Subcutaneous abdominal adipose tissue (tissue), 5 donors: ENCODE measurements around the gene SPEM3.
"Not testable (repeated sequence)": the region's sequence is repeated elsewhere in the genome, so short reads cannot be mapped to it uniquely, and the experiment has no call there.

Experiments used
- H3K27ac ChIP-seq: one replicate; pipeline ENCODE4 v1.7.0; 2013; ENCODE audit warnings: low read depth, mild to moderate bottlenecking, inconsistent platforms, low read length, moderate library complexity
- H3K27me3 ChIP-seq, 5 donors: one replicate each; pipeline ENCODE4 v1.7.0; 2013; ENCODE audit warnings: low read length in 5 of 5, inconsistent platforms in 1 of 5; ENCODE audit not compliant: control insufficient read depth in 5 of 5, insufficient read depth in 4 of 5
- H3K36me3 ChIP-seq, 5 donors: one replicate each; pipeline ENCODE4 v1.7.0; 2013; ENCODE audit warnings: low read length in 5 of 5; ENCODE audit not compliant: control insufficient read depth in 5 of 5, insufficient read depth in 5 of 5
- H3K4me1 ChIP-seq, 5 donors: one replicate each; pipeline ENCODE4 v1.7.0; 2013; ENCODE audit warnings: low read length in 5 of 5, mild to moderate bottlenecking in 3 of 5, moderate library complexity in 1 of 5; ENCODE audit not compliant: control insufficient read depth in 5 of 5, insufficient read depth in 5 of 5
- H3K4me3 ChIP-seq, 5 donors: one replicate each; pipeline ENCODE4 v1.7.0; 2013; ENCODE audit warnings: low read length in 5 of 5, low read depth in 1 of 5
- H3K9ac ChIP-seq, 5 donors: one replicate each; pipeline ENCODE4 v1.7.0; 2013; ENCODE audit warnings: low read length in 5 of 5, mild to moderate bottlenecking in 4 of 5, moderate library complexity in 3 of 5
- H3K9me3 ChIP-seq, 5 donors: one replicate each; pipeline ENCODE4 v1.7.0; 2013; ENCODE audit warnings: low read length in 5 of 5; ENCODE audit not compliant: control insufficient read depth in 5 of 5
- donor health status: healthy.
- donor health status: healthy.
- donor health status: healthy.
- donor health status: healthy.
- donor health status: healthy.

SPEM3 gene

DNA sequence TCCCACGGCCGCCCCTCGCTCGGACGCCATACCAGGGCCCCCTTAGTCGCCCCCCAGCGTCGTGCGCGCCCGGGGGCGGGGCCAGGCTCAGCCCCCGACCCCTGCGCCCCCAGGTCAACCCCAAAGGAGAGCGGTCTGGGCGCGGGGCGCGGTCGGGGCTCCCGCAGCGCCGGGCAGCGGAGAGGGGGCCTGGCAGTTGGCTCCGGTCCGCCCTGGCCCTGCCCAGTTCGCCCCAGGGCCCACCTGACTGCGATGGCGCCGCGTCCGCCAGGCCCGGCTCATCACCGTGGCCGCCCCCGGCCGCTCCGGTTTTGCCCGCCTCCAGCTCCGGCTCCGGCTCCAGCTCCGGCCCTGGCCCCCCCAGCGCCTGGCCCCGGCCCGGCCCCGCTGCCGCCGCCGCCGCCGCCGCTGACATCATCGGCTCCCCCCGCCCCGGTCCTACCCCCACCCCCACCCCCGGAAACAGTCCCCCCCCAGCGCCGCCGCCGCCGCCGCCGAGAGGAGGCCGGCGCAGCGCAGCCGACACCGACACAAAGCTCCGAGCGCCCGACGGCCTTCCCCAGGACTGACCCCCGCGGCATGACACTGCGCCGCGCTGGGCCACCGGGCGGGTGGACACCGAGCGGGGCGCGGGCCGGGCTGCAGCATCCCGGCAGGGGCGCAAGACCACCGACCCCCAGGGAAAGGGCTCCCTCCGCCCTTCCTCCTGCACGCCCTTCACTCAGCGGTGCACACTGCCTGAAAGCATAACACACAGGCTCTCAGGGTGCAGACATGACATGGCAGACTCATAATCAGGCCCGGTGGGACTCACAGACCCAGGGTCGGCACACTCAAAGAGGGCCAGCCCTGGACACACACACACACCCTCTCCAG is 50.8 kb downstream of the SPEM3 start, which contains the start of gene ZBTB4:
TSS of gene ZBTB4 (minus strand) at position 419 of the 876 bp plus-strand sequence. CDS start 12,830 bp downstream, outside the sequence.
- Histone ChIP-seq H3K4me3 (peak within 1 kb of the TSS; percentile 81 to 99 (median 87)), H3K9me3 (no peaks in the 10 kb centered on the region), H3K27me3 (no peaks in the 10 kb centered on the region), H3K36me3 (no peaks in the 10 kb centered on the region), H3K9ac (peak within 1 kb of the TSS; percentile 83 to 95 (median 84)), H3K27ac (peak within 1 kb of the TSS; percentile 95), H3K4me1 (peaks cover 16 to 71% (median 59%) of the 10 kb centered on the region in 5 donors)

DNA sequence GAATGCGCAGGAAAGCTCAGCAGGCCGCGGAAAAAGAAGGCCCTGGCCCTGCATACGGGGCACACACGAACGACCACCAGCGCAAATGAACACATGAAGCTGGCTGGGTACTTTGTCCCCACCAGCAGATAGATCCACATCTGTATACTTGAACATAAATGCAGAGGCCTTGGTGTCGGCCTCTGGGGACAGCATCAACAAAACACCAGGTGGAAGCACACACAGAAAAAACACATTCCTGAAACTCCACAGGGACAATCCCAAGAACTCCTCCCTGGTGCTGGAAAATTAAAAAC is 51.4 kb downstream of the SPEM3 start:
- Histone ChIP-seq H3K27me3 (no peaks in the 10 kb centered on the region), H3K36me3 (no peaks in the 10 kb centered on the region), H3K4me1 (peaks cover 17 to 67% (median 60%) of the 10 kb centered on the region in 5 donors), H3K27ac (peak overlapping the region; percentile 94), H3K9ac (peak overlapping the region; percentile 60 to 88 (median 77)), H3K4me3 (peak overlapping the region; percentile 69 to 86 (median 79)), H3K9me3 (no peaks in the 10 kb centered on the region)

DNA sequence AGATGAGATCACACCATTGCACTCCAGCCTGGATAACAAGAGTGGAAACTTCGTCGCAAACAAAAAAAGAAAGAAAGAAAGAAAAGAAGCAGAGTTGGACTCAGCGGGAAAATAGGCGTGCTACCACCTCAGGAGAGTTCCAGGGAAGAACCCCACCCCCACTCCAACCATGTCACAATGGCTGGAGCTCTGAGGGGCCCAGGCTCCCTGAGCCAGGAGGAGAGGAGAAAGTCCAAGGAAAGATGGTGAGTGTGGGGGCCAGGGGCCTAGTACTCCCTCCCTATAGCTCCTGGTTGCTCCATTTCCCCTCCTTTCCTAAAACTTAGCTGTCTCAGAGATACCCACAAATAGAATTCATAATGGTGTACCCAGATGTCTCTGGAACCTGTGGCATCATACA is 52.6 kb downstream of the SPEM3 start, which contains the start of gene SLC35G6:
TSS of gene SLC35G6 (plus strand) at position 172 of the 400 bp plus-strand sequence. CDS start at position 243, 71 bp downstream.
- H3K9me3 ChIP-seq, H3K36me3 ChIP-seq, H3K27me3 ChIP-seq: not testable (repeated sequence)
- Histone ChIP-seq H3K27ac (peak within 1 kb of the TSS; percentile 94), H3K9ac (peak within 1 kb of the TSS in 2 of 5 donors; percentile 75 to 88), H3K4me3 (peak within 1 kb of the TSS in 4 of 5 donors; percentile 69 to 86 (median 76)), H3K4me1 (peaks cover 12 to 66% (median 60%) of the 10 kb centered on the region in 5 donors)

DNA sequence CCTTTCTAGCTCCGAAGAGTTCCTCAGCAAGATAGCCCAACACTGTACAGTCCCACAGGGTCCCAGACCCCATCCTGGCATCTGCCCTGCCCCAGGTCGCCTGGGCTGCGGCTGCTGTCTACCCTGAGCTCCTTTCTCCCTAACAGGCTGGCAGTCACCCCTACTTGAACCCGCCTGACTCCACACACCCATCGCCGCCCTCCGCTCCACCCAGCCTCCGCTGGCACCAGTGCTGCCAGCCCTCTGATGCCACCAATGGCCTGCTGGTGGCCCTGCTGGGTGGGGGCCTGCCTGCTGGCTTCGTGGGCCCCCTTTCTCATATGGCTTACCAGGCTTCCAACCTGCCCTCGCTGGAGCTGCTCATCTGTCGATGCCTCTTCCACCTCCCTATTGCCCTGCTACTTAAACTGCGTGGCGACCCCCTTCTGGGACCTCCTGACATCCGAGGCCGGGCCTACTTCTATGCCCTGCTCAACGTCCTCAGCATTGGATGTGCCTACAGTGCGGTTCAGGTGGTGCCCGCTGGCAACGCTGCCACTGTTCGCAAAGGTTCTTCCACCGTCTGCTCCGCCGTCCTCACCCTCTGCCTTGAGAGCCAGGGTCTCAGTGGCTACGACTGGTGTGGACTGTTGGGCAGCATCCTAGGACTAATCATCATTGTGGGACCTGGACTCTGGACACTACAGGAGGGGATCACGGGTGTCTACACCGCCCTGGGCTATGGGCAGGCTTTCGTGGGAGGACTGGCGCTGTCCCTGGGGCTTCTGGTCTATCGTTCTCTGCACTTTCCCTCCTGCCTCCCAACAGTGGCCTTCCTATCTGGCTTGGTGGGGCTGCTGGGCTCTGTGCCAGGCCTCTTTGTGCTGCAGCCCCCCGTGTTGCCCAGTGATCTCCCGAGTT is 53.4 kb downstream of the SPEM3 start:
- H3K9ac ChIP-seq, H3K27me3 ChIP-seq, H3K36me3 ChIP-seq, H3K4me3 ChIP-seq, H3K9me3 ChIP-seq: not testable (repeated sequence)
- peaks cover 8 to 66% (median 60%) of the 10 kb centered on the region in 5 donors for H3K4me1 ChIP-seq
- H3K27ac ChIP-seq = peak overlapping the region; percentile 99
